Measurements from ENCODE around the gene SPSB4.

DNA sequence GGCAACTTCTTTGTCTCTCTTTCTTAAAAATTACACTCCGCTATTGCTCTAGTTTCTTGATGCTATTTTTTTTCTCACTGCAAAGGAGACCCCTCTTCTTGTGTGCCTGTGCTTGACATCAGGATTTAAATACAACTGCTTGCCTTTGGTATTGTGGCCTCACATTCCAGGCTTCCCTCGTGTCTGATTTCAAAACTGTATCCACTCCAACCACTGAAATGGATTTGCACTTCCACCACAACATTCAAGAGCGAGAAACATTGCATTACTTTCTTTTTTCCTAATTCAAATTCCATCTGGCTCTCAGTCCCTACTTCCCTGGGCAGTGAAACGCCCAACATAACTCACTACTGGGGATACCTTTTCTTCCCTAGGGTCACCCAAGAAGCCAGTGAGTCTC, 130.0 kb downstream of the SPSB4 start:
- TF ChIP-seq, protein P1, sequence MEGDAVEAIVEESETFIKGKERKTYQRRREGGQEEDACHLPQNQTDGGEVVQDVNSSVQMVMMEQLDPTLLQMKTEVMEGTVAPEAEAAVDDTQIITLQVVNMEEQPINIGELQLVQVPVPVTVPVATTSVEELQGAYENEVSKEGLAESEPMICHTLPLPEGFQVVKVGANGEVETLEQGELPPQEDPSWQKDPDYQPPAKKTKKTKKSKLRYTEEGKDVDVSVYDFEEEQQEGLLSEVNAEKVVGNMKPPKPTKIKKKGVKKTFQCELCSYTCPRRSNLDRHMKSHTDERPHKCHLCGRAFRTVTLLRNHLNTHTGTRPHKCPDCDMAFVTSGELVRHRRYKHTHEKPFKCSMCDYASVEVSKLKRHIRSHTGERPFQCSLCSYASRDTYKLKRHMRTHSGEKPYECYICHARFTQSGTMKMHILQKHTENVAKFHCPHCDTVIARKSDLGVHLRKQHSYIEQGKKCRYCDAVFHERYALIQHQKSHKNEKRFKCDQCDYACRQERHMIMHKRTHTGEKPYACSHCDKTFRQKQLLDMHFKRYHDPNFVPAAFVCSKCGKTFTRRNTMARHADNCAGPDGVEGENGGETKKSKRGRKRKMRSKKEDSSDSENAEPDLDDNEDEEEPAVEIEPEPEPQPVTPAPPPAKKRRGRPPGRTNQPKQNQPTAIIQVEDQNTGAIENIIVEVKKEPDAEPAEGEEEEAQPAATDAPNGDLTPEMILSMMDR (IDR thresholded peaks at IDR 0.05): no peak
- TF ChIP-seq POLR2AphosphoS5 (IDR thresholded peaks at IDR 0.05; ENCODE audit: insufficient read depth in 1 of 2, low read depth in 1 of 2) (no peak), POLR2A (IDR thresholded peaks at IDR 0.05) (no peak)

Data from vagina (tissue), 2 donors.